Measurements from ENCODE around the gene TGM2.
"Not testable (repeated sequence)": the region's sequence is repeated elsewhere in the genome, so short reads cannot be mapped to it uniquely, and the experiment has no call there.

- not testable (repeated sequence) for TF ChIP-seq CTCF, POLR2A (IDR thresholded peaks at IDR 0.05)
These were observed 62.9 kb downstream of the TGM2 start for GRCh38 chr20:38102206-38102605.
